C4-2B (cell line): Measurements from ENCODE around the gene OR2AJ1.
"Not testable (repeated sequence)": the region's sequence is repeated elsewhere in the genome, so short reads cannot be mapped to it uniquely, and the experiment has no call there.

ENCODE experiments used
- H3K27ac ChIP-seq: fragments of 450-650 bp; 2 replicates; pipeline ENCODE4 v1.5.1; 2017
- CTCF ChIP-seq: fragments of 450-650 bp; conservative IDR thresholded peaks from 2 replicates; pipeline ENCODE4 v1.5.1; 2017; ENCODE audit warnings: mild to moderate bottlenecking
- ZFX ChIP-seq: fragments of 450-650 bp; IDR thresholded peaks from 2 replicates; pipeline ENCODE4 v1.6.1; 2017

OR2AJ1 gene

GRCh38 chr1:247933989-247934388 lies 9.3 kb downstream of the OR2AJ1 start:
- no peak overlapping the region for H3K27ac ChIP-seq
- TF ChIP-seq ZFX (no peak), CTCF (no peak)

GRCh38 chr1:247935781-247936180 lies 11.1 kb downstream of the OR2AJ1 start:
- no peak for TF ChIP-seq CTCF
- no peak for TF ChIP-seq ZFX
- H3K27ac ChIP-seq = no peak overlapping the region

- no peak overlapping the region for H3K27ac ChIP-seq
- TF ChIP-seq CTCF (0 out of 2 replicates have a peak, but pooled peaks have one; percentile 22), ZFX (no peak)
Measured at GRCh38 chr1:247936415-247936814, 11.7 kb downstream of the OR2AJ1 start.

GRCh38 chr1:247936965-247937734 lies 12.5 kb downstream of the OR2AJ1 start:
- TF ChIP-seq CTCF = peak; percentile 94
- not testable (repeated sequence) for H3K27ac ChIP-seq

- no peak for TF ChIP-seq ZFX
- TF ChIP-seq CTCF = no peak
- no peak overlapping the region for H3K27ac ChIP-seq
Measured at GRCh38 chr1:247942624-247943023, 17.9 kb downstream of the OR2AJ1 start.

GRCh38 chr1:247948558-247948957 lies 23.9 kb downstream of the OR2AJ1 start, which contains the start of gene OR2L8:
OR2L8 (plus strand) TSS chr1:247948858; CDS start chr1:247948858, 0 bp downstream.
- TF ChIP-seq ZFX (no peak), CTCF (no peak)
- H3K27ac ChIP-seq = no peak within 1 kb of the TSS

GRCh38 chr1:247953408-247953807 lies 28.7 kb downstream of the OR2AJ1 start:
- TF ChIP-seq ZFX (no peak), CTCF (no peak)

More at GRCh38 chr1:247953408-247953807, 28.7 kb downstream of the OR2AJ1 start:
- H3K27ac ChIP-seq = no peak overlapping the region
